GM12892 (cell line): ENCODE data around the gene DLX1.

Source experiments
- POLR2A ChIP-seq: IDR thresholded peaks from 2 replicates; pipeline ENCODE4 v1.6.1; 2011; ENCODE audit warnings: low read depth, low read length, control low read depth
- POLR2AphosphoS5 ChIP-seq: IDR thresholded peaks from 2 replicates; pipeline ENCODE4 v1.6.1; 2011; ENCODE audit warnings: low read depth, low read length, control low read depth

- TF ChIP-seq POLR2AphosphoS5 (no peak), POLR2A (no peak)
These were observed 2.2 kb upstream of the DLX1 start for GRCh38 chr2:172082944-172083627.
